Measurements from ENCODE around the gene RPS6KA6.

The RPS6KA6 gene

DNA sequence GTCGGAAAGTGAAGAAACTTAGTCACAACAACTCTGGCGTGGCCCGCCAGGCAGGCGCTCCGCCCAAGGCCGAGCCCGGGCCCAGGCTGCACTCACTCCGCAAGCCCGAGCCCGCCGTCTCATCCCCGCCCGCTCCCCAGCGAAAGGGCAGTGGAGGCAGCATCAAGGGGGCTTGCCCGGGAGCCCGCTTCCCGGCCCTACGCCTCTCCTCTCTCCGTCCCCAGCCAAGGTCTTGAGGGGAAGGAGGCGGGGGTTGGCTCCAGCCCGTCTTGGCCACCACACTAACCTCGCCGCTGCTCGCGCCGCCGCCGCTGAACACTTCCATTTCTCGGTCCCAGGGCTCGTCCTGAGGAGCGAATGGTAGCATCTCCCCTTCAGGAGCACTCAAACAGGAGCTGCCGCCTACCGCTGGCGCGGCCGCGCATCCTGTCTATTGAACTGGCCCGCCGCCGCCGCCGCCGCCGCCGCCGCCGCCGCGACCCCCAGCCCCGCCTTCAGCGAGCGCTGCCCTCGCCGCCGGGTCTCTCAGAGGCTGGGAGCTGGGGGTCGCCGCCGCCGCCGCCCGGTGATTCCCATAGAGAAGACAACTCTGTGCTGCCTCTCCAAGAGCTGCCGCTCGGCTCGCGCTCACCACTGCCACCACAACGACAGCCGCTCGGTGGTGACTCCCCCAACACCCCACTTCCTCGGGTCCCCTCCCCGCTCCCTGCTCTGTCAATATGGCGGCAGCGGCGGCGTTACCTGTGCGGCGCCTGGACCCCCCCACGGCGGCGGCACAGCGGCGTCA is at the start of gene RPS6KA6:
Gene RPS6KA6, minus strand, starts transcription at position 667 of the 787 bp plus-strand sequence. Its CDS starts 300 bp downstream, at position 367.
- no peak for DNase-seq

DNA sequence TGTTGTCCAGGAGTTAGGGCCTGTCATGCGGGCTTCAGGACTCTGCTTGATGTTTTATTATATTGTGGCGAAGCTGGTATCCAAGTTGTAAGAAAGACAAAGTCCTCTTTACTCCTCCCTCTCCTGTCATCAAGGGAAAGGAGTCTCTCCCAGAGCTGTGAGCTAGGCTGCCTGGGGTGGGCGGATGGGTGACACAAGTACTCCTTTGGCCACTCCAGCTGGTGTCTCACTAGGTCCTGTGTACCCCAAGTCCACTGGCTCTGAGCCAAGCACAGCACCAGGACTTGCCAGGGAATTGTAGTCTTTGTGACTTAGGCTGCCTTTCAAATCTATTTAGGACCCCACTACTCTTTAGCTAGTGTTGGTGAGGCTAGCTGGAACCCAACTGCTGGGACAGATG is 36.7 kb upstream of the RPS6KA6 start:
- DNase-seq = no peak

DNA sequence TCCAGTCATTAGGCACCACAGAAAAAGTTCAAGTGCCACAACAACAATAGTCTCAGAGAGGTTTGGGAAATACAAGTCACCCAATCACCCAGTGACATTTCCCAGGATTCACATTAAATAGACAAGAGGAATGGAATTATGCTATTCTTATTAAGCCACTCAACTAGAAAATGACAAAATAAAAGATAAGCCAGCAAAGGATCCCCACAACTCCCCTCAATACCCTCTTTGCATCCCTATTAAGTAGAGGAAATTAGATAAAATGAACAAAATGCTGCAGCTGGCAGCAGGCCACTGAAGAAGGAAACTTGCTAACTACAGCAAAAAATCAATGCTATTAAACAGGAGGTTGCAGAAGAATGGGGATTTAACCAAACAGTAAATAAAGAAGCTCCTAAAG is 35.3 kb upstream of the RPS6KA6 start:
- no peak for DNase-seq

DNA sequence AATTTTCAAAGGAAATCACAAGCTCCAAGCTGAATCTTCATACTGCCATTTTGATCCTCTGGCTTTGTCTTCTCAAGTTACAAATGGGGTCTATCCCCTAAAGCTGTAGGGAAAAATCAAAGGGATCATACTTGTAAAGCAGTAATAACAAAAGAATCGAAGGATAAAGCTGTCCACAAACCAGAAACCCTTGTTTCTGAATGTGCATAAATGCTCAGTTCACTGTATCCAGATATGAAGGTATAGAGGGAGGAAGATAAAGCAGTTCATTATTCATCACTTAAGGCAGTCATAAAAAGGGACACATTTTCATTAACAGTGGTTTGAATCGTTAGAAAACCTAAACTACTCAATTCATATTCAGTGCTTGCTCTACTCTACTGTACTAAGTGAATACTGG is 33.2 kb upstream of the RPS6KA6 start:
- no peak for DNase-seq

DNA sequence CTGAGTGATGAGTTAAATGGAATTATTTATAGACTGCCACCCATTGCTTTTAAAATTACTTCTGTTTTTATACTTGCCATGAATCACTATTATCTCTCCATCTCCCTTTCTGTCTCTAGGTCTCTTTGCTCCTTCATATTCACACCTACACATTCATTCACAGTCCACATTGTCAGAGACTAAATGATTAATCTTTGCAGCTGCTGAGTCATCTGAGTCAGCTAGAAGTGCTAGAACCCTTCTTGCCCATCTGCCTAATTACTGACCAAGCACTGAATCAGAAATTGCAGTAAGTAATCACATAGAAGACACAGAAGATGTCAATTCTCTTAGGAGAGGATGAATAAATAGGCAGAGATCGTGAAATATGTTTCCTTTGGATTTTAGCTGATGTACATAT is 31.6 kb upstream of the RPS6KA6 start:
- no peak for DNase-seq

DNA sequence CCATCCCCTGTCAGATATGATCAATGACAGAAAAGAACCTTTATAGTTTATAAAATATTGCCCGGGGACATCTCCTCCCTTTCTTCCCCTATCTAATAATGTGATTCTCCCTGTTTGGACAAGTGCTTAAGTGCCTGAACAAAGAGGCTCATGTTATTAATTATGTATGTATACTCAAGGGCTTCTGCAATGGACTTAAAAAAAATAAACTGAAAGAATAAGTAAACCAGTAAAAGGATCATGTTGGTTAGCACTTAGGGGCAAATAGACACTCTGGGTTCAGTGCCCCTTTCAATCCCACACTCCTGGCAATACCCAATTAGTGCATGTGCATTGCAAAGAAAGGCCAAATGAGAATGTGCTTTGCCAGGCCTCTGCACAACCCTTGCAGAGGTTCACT is 30.7 kb upstream of the RPS6KA6 start:
- DNase-seq = no peak

DNA sequence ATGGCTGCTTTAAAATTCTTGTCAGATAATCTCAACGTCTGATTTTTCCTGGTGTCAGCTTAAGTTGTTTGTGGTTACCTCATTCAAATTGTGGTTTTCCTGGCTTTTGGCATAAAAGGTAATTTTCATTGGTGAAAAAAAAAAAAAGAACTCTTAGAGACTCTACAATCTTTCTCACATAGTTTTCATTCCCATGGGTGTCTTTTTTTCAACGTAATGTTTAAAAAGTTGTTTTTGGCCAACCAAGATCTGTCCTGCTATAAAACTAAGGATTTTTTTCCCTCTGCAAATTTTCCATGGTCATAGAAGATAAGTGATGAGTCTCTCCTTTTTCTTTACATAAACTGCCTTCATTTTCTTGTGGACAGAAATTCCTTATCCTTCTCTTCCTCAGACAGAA is 28.9 kb upstream of the RPS6KA6 start:
- peak; percentile 54 for DNase-seq

DNA sequence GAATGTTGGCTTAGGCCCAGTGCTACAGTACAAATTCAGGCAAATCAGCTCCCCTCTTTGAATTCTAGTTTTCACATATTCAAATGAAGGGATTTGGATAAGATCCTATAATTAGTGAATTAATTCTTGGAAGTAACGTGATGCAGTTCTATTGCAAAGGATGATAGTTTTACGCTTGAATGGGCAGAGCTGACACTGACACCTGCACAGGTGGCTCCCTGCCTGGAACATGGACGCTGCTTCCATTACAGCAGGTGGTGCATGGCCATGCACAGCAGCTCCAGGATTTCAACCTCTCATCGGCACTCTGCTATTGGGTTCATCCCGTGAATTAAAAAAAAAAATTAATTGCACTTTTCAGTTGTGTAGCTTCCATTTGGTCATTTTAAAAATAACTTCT is 28.4 kb upstream of the RPS6KA6 start:
- DNase-seq = no peak

DNA sequence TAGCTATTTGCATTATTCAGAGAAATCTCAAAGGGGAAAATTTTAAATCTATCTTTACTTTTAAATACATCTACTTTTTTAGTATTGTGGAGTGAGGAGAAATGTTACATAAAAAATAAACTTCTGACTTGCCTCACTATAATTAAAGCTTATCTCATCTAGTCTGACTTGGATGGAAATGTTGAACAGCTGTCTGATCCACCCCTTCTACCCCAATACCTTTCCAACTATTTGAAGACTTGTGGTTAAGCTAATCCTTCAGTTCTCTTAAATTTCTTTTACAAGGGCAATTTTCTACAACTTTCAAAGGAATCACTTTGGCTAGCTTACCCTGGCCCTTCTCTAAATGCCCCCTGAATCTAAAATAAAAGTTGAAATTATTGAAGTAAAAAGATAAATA is 17.3 kb upstream of the RPS6KA6 start:
- no peak for DNase-seq

DNA sequence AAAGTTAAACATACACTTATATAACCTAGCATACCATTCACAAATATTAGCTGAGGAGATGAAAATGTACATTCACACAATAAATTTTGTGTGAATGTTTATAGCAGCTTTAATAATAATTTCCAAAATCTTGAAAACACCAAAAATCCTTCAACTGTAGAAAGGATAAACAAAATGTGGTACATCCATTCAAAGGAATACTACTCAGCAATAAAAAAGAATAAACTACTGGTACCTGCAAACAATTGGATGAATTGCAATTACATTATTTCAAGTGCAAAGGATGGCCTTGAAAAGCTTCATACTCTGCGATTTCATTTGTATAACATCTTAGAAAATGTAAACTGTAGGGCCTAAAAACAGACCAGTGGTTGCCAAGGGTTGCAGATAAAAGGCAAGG is 11.7 kb upstream of the RPS6KA6 start:
- no peak for DNase-seq

DNA sequence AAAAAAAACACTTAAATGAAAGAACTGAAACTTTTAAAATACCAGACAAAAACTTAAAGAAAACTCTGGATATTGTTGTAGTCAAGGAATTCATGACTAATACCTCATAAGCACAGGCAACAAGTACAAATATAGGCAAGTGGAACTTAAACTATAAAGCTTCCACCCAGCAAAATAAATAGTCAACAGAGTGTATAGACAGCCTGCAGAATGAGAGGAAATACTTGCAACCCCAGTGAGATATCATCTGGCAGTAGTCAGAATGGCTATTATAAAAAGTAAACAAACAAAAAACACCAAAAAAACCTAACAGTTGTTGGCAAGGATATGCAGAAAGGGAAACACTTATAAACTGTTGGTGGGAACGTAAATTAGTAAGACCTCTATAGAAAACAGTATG is 9.6 kb upstream of the RPS6KA6 start:
- DNase-seq = no peak

DNA sequence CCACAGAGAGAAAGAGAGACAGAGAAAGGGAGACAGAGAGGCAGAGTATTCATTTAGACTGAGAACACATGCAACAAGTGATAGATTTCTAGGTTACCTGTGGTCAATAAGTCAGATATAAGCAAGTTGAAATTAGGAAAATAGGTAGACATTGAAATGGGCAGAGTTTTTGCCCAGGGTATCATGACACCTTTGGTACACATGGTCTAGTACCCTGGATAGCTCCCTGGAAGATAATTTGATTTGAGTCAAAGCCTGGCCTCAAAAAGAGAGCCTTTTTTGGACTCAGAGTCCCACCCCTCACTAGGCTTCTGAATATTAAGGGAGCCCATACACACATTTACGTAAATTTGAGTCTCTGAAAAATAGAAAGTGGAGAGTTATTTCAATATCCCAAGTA is 4.0 kb upstream of the RPS6KA6 start:
- DNase-seq = no peak

DNA sequence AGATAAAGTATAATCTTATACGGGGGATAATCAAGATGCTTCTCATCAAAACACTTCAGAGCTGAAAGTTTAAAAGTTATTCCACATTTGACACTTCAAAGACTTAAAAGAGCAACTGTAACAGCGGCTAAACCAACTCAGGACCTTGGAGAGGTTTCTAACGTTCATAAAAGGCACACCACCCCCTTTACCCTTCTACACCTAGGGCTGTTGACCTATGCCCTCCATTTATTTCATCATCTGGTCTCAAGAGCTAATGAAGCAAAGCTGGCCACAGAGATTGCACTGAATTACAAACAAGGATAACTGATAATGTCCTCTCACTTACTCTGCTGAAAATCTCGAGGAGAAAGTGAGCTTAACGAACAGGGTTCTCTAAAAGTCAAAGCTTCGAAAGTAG is 1.1 kb upstream of the RPS6KA6 start:
- no peak for DNase-seq

DNA sequence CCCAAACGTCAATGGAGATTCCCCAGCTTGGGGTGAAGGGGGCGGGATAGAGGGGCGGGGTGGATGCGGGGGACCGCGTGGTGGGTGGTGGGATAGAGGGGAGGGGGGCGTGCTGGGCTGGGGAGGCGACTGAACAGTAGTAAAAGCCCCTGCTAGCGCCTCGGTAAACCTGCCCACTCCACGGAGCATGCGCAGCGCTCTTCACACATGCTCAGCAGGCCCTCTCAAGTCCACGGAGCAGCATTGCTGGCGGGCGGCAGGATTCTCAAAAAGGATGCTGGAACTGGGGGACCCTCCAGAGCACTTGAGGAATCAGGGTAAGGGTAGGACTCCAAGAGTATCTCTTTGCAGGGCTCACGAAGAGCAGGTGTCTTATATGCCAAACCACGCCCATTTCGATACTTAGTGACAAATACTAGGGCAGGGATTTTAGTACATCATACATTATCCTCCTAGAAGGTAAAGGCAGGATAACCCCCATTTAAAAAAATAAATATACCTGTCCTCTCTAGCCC is 378 bp upstream of the RPS6KA6 start:
- peak; percentile 57 for DNase-seq

DNA sequence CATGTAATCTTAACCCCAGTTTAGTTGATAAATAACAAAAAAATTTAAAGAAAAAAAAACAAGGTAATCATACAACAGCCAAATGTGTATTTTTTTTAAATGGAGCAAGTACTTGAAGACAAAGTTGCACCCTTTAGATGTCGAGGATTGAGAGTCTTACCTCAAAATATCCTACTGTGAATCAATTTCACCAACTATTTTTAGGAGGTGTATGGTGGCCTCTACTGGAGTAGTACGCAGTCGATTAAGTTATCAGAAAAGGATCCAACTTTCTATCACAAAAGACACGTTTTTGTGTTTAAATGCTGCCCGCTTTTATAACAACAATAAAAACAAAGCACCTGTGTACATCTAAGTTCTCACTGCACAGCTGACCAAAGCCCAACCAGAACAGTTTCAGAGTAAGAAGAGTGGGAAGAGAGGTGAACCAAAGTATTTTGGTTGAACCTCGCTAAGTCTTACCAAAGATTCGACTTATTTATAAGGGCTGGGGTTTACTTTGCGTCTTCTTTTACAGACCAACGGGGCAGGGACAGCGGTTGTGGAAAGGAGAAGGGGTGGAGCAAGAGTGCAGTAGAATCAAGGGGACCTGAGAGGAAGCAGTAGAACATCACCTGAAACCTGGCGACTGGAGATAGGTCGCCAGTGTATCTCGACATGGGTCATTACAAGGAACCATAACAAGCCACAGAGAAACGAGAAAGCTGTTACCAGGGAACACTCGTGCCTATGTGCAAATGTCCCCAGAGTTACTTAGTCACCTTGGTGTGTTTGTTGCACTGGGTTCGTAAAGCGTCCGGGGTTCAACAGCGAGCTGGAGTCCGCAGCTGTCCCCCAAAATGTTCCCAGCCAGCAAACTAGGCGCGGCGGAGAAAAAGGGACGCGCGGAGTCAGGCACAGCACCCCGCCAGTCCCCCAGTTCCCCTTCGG is 1.1 kb downstream of the RPS6KA6 start:
- DNase-seq = no peak

DNA sequence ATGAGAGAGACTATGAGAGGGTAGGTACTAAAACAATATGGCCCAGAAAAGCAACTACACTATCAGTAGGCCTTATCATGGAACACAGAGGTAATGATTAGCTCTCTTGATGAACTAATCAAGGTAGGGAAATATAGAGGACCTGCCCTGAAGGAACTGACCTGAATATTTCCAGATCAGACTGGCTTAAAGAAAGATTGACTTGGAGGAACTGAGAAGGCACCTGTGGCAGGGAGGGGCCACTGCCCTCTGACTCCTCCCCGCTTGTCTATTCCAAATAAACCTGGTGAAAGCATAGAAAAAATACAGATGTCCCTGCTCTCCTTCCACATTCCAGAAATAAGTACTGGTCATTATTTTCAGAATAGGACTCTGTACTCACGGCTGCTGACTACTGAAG is 5.5 kb downstream of the RPS6KA6 start:
- DNase-seq = no peak

DNA sequence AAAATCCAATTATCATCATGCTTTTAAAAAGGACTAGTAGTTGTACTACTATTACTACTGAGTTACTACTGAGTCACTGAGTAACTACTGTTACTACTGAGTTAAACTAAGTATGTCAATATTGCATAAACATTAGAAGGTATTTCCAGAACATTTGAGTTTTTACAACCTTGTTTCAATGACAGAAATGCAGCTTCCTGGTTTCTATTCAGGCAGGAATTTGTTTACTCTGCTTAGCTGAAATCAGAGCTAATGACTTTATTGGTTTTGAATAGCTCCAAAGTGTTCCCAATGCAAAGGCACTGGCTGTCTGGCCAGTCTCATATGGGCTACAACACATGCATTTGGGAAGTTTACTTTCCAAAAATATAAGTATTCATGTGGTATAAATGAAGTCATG is 12.0 kb downstream of the RPS6KA6 start:
- DNase-seq = no peak

DNA sequence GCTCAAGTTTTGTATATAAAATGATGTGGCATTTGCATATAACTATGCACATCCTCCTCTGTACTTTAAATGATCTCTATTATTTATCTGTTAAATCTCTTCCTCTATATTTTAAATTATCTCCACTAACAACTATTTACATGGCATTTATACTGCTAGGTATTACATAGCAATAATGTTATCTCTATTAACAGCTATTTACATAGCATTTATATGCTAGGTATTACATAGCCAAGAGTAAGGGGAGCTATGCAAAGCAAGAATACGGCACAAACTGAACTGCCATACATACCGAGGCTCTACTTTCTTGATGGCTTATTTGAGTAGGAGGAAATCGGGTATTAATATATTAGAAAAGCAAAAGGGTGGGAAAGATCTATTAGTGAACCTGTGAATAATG is 12.7 kb downstream of the RPS6KA6 start:
- no peak for DNase-seq

DNA sequence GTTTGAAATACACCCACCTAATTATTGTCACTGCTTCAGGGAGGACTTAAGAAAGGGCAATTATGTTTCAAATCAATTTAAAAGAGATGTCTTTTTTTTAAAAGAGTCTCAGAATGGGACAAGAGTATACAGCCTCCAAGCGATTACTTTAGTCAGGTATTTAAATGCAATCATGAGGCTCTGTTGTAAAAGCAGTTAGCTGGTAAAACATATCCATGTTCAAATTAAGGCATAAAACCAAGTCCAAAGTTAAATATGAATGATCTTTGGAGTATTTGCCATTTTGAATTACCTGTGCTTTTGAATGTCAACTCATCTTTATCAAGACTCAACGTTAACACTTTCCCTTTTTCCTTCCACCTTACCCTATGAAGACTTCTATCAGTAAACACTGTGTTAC is 13.7 kb downstream of the RPS6KA6 start:
- no peak for DNase-seq

DNA sequence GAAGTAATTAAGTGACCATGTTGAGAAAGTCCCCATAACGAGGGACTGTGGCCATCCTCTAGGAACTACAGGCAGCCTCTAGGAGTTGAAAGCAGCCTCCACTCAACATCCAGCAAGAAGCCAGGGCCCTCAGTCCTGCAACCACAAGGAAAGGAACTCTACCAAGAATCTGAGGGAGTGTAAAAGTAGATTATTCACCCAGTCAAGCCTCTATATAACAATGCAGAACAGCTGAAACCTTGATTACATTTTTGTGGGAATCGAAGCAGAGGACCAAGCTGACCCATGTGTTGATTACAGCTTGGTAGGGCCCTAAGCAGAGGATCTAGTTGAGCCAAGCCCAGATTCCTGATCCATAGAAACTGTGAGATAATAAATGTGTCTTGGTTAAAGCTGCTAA is 17.1 kb downstream of the RPS6KA6 start:
- no peak for DNase-seq

DNA sequence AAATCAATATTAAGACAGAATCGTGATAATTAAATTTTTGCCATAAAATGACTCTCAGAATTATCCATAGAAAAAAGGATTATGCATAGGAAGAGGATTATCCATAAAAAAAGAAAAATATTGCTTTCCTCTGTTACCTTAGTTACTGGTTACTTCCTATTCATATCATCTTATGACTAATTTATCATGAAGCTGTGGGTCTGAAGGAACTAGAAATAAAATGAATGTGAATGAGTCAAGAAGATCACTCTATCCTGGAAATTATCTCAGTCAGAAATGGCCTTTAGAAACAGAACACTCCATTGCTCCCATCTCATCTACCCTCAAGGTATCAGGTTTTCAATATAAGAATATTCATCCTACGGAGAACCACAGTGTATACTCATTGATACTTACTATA is 19.4 kb downstream of the RPS6KA6 start:
- peak; percentile 22 for DNase-seq

DNA sequence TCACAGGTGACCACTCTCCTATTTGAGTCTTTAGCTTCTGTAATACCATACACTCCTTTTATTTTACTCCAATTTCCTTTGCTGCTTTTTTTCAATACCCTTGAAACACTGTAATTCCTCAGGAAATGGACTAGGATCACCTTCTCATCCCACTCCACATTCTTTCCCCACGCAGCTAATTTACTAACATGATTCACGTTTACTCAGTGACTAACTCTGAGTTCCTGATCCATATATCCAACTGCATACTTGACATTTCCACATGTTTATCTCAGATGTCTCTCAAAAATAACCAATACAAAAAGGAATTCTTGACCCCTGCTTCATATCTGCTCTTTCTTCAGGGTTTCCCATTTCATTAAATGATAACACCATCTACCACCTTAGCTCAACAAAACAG is 19.9 kb downstream of the RPS6KA6 start:
- DNase-seq = peak; percentile 49

DNA sequence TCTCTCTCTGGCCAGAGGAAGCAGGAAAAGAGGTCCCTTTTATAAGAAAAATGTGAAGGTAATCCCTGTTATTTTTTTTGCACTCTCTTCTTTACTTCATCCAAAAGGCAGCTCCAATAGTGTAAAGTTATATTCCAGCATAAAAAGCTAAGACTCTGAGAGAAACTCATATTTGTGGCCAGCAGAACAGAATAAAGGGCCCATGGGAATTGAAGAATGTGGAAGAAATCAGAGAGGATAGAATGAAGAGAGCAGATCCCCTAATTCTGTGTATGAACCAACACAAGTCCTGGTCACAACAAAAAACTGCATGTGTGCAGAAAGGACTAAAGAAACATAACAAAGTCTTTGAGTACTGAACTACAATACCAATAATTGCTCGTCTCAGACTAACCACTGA is 22.3 kb downstream of the RPS6KA6 start:
- DNase-seq = peak; percentile 62

DNA sequence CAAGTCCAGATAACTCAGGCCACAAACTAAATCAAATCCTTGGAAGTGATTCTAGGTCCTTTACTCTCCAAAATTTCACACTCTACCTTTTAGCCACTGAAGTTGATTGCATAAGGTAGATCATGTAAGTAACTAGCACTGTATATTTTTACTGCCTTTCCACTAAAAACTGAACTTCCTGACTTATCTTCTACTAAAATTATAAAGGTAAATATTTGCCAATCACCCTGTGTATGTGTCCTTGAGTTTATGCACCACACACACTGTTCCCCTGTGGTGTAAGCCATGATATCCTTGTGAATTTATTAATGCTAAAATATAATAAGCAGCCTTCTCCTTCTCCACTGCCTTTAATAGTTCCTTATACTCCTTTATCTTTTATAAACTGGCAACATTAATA is 25.6 kb downstream of the RPS6KA6 start:
- DNase-seq = no peak
